Brain microvascular endothelial cell (primary cell): ENCODE measurements around the gene P2RY1.

Experiments used
- DNase-seq: peaks from one replicate; pipeline ENCODE4 v3.0.0-alpha.2; 2020
- H3K27ac ChIP-seq: fragments of 250-450 bp; sonication (Bioruptor Pico); 2 replicates; pipeline ENCODE4 v1.5.1; 2020; ENCODE audit warnings: mild to moderate bottlenecking, moderate library complexity
- H3K27me3 ChIP-seq: fragments of 250-450 bp; sonication (Bioruptor Pico); replicated peaks from 2 replicates; pipeline ENCODE4 v1.5.1; 2020; ENCODE audit warnings: mild to moderate bottlenecking
- H3K36me3 ChIP-seq: fragments of 250-450 bp; sonication (Bioruptor Pico); replicated peaks from 2 replicates; pipeline ENCODE4 v1.5.1; 2020; ENCODE audit warnings: mild to moderate bottlenecking
- H3K4me3 ChIP-seq: 2 replicates; pipeline ENCODE4 v1.5.1; 2011; ENCODE audit warnings: low read depth, mild to moderate bottlenecking, control low read depth, low read length, moderate library complexity
- in situ Hi-C: cut with HindIII; loops from 2 replicates; pipeline ENCODE4 v1.10.0; 2017; ENCODE audit warnings: low sequenced_read_pairs, low pct_ligation_motif_present
- TF ChIP-seq, protein P1 (sequence below): IDR thresholded peaks from 2 replicates; pipeline ENCODE4 v1.5.1; 2011; ENCODE audit warnings: low read depth, mild to moderate bottlenecking, moderate library complexity, low read length, control low read depth, inconsistent platforms; ENCODE audit errors: missing control alignments

The P2RY1 gene

DNA sequence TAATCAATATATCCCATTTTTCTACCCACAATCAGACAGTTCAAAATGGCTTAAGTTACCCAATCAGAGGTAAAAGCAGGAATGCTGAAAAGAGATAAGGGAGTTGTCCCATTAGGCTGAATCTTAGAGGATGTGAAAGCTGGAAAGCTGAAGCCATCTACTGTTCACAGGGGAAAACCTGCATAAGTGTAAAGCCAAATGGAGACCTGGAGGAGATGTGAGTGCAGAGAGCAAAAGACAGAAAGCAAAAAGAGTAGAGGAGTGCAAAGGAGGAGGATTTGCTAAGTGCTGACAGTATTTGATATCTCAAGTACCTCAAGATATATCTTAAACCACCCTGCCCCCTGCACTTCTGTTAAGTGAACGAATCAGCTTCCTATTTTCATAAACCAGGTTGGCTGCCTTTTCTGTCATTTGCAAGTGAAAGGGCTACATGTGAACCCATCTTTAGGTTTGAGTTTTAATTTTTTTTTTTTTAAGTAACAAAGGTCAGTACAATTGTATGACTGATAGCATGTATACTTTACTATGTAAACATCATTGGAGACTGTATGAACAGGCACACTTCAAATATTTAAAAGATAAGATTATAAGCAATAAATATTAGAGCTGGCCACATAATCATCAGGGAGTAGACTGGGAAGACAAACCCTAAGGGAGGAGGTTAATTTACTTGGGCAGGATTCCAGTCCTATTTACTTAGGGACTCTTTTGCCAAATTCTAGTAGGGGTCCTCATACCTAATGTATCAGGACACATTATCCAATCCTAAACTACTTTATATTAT lies 22.8 kb upstream of the P2RY1 start:
- Histone ChIP-seq H3K27me3 (no peaks in the 10 kb centered on the region), H3K36me3 (no peaks in the 10 kb centered on the region), H3K27ac (no peak overlapping the region), H3K4me3 (no peak overlapping the region)
- DNase-seq, result no peak
- in situ Hi-C loops, result no loop called here
- TF ChIP-seq, protein P1, sequence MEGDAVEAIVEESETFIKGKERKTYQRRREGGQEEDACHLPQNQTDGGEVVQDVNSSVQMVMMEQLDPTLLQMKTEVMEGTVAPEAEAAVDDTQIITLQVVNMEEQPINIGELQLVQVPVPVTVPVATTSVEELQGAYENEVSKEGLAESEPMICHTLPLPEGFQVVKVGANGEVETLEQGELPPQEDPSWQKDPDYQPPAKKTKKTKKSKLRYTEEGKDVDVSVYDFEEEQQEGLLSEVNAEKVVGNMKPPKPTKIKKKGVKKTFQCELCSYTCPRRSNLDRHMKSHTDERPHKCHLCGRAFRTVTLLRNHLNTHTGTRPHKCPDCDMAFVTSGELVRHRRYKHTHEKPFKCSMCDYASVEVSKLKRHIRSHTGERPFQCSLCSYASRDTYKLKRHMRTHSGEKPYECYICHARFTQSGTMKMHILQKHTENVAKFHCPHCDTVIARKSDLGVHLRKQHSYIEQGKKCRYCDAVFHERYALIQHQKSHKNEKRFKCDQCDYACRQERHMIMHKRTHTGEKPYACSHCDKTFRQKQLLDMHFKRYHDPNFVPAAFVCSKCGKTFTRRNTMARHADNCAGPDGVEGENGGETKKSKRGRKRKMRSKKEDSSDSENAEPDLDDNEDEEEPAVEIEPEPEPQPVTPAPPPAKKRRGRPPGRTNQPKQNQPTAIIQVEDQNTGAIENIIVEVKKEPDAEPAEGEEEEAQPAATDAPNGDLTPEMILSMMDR, result no peak

DNA sequence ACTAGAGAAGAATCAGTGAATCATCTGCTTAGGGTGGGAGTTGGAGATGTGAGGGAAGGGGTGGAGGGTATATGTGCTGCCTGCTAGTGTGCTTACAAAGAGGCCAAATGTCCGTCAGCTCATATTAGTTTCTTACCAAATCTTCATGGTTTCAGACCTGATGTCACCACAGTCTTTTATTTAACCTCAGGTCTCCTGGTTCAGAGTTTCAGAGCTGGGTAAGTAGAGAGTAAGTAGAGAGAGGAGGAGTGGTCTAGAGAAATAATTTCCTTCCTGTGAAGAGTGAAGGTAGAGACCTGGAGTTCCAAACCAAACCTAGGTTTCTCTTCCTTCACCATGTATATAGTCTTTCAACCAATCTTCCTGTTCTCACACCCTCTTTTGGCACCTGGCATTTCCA lies 17.5 kb upstream of the P2RY1 start:
- in situ Hi-C loops, result no loop called here
- Histone ChIP-seq H3K4me3 (no peak overlapping the region), H3K36me3 (no peaks in the 10 kb centered on the region), H3K27me3 (no peaks in the 10 kb centered on the region), H3K27ac (no peak overlapping the region)
- no peak for DNase-seq
- TF ChIP-seq, protein P1, result no peak

DNA sequence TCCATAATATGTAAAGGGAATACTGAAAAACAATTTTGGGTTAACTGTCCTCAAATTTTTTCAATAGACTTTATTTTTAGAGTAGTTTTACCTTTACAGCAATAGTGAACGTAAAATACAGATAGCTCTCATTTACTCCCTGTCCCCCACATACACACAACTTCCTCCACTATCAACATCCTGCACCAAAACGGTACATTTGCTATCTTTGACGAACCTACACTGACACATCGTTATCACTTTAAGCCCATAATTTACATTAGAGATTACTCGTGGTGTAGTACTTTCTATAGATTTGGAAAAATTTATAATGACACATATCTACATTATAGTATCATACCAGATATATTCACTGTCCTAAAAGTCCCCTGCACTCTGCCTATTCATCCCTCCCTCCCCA lies 16.9 kb upstream of the P2RY1 start:
- Histone ChIP-seq H3K36me3 (no peaks in the 10 kb centered on the region), H3K27me3 (no peaks in the 10 kb centered on the region), H3K27ac (no peak overlapping the region), H3K4me3 (no peak overlapping the region)
- TF ChIP-seq, protein P1, result no peak
- in situ Hi-C loops, result no loop called here
- no peak for DNase-seq

DNA sequence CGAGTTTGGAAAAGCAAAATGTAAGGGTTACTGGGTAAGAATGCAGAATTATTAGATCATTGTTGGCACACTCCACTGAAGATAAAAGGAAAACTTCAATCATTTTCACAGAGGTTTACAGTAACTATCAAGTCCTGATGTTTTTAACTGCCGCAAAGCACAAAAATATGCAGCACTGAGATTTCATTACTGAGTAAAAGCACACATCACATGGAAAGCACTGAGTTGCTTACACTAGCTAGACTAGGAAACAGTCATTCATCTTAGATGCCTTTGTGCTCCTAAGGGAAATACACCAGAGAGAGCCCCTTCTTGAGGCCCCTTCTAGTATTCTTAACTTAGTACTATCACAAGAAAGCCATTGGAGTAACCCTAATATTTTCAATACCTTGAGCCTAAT lies 11.8 kb upstream of the P2RY1 start:
- TF ChIP-seq, protein P1, result no peak
- in situ Hi-C loops, result no loop called here
- no peaks in the 10 kb centered on the region for H3K27me3 ChIP-seq
- H3K27ac ChIP-seq, result no peak overlapping the region
- no peak for DNase-seq
- no peaks in the 10 kb centered on the region for H3K36me3 ChIP-seq
- H3K4me3 ChIP-seq, result no peak overlapping the region

DNA sequence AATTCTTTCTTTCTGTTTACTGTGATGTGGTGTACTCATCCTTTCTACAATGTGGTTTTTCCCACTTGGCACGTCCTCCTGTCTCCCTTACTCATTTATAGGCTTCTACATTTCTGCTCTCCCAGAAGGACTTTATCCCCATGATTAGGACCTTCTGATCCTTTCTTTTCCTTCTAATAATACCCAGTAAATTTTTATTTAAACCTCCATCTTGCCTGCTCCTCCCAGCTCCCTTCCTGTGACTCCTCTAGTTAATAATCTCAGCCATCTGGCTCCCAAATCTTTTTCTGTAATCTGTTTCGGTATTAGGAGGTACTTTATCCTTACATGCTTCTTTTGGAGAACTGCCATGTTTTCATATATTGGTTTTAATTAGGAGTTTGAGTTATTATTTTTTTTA lies 11.2 kb upstream of the P2RY1 start:
- in situ Hi-C loops, result no loop called here
- Histone ChIP-seq H3K36me3 (no peaks in the 10 kb centered on the region), H3K27ac (no peak overlapping the region), H3K4me3 (no peak overlapping the region), H3K27me3 (no peaks in the 10 kb centered on the region)
- no peak for DNase-seq
- TF ChIP-seq, protein P1, result no peak

DNA sequence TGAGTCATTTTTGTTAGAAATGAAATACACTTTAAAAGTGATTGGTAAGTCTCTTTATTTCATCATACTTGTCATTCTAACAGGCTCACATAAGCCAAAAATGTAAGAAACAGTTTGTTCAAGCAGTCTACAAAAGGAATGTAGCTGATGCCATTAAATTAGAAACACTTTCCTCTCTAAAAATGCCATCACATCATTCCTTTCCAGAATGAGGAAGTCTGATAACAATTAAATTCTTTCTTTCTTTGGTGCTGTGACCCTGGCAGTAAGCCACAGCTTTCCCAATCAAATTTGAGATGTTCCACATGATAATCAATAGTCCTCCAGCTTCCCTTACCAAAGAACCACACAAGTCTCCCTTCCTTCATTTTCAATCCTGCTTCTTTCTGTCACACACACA lies 9.4 kb upstream of the P2RY1 start:
- in situ Hi-C loops, result no loop called here
- no peak for DNase-seq
- no peak overlapping the region for H3K27ac ChIP-seq
- TF ChIP-seq, protein P1, result no peak
- H3K36me3 ChIP-seq, result no peaks in the 10 kb centered on the region
- no peaks in the 10 kb centered on the region for H3K27me3 ChIP-seq
- no peak overlapping the region for H3K4me3 ChIP-seq
